ENCODE data around the gene C12orf75.
"Not testable (repeated sequence)": the region's sequence is repeated elsewhere in the genome, so short reads cannot be mapped to it uniquely, and the experiment has no call there.

Gene C12orf75

DNA sequence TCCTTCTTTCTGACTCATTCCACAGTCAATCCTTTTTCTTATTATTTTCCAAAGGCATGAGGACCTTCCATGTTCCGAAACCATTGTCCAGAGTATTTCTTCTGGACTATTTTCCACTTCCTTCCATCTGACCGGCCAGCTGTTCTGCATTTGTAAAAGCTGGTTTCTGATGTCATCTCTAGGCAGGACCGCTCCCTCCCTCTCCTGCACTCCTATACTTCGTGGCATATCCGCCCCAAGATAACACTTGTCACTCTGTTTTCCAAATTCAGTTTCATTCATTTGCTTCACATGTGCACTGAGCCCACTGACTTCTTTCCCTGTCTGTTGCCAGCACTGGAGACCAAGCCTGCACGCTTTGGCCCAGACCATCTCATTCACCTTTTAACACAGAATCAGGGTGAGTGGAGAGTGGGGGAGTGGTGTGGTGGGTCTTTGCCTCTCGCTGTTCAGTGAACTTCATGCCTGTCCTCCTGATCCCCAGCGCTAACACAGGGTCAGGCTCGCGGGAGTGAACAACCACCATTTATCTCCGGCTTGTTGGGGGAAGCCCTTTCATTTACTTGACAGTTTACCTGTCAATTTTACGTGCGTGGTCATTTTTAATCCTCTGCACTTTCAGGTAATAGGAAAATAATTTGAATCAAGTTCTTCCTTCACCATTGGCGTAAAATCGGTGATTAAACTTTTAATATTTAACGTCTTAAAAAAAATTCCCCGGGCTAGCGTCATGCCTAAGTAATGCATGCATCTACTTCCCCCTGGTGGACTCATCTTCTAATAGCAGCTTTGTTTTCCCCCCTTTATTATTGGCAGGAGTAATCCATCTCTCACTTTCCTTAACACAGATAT, 52.5 kb downstream of the C12orf75 start:
- peak; percentile 13 for DNase-seq

DNA sequence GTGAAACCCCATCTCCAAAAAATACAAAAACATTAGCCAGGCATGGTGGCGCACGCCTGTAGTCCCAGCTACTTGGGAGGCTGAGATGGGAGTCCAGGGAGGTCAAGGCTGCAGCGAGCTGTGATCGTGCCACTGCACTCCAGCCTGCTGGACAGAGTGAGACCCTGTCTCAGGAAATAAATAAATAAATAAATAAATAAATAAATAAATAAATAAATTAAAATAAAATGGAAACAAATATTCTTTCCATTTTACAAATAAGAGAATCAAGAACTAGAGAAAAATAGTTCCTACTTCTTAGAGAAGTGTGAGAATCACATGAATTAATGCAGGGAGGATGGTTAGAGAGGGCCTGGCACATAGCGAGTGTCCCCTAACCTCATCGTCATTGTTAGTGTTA, 53.7 kb downstream of the C12orf75 start:
- DNase-seq: no peak

DNA sequence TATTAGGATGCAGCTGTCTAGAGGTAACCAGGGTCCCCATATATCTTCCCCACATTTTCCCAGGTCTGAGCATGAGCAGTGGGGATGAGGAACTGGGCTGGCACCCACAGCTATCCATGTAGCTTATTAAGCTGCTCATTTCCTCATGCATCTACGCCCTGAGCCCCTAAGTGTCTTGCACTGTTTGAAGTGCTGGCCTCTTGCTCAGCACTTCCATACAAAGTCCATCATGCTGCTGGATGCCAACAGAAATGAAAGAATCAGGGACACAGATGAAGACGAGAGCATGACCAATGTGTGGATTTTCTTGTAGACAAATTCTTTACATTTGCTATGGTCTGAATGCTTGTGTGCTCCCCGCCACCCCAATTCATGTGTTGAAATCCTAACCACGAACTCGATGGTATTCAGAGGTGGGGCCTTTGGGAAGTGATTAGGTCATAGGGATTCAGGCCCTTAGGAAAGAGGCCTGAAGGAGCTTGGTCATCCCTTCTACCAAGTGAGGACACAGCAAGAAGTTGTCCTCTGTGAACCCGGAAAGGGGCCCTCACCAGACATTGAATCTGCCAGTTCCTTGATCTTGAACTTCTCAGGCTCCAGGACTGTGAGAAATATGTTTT, 54.5 kb downstream of the C12orf75 start:
- no peak for DNase-seq

DNA sequence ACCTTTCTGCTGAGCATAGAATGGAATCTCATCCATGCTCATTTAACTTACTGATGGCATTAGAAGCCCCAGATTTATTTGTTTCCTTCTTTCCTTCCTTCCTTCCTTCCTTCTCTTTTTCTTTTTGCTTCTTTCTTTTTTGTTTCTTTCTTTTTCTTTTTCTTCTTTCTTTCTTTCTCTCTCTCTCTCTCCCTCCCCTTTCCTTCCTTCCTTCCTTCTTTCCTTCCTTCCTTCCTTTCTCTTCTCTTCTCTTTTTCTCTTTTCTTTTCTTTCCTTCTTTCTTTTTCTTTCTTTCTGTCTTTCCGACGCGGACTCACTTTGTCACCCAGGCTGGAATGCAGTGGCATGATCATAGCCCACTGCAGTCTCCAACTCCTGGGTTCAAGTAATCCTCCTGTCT, 55.9 kb downstream of the C12orf75 start:
- DNase-seq: no peak

DNA sequence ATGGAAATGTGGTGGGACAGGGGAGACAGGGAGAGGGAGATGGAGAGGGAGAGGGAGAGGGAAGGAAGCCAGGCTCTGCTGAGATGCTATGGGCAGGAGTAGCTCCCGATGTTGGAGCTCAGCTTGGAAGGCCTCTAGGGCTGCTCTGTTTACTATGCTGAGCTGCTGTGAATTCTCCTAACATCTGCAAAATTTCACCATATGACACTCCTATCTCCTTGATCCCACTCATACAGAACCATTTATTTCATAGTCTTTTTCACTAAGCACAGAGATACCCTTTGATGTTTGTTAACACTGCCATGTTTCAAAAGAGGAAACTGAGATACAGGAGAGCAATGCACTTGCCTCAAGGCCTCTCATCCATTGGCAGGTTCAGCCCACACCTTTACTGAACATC, 60.7 kb downstream of the C12orf75 start:
- DNase-seq: no peak

DNA sequence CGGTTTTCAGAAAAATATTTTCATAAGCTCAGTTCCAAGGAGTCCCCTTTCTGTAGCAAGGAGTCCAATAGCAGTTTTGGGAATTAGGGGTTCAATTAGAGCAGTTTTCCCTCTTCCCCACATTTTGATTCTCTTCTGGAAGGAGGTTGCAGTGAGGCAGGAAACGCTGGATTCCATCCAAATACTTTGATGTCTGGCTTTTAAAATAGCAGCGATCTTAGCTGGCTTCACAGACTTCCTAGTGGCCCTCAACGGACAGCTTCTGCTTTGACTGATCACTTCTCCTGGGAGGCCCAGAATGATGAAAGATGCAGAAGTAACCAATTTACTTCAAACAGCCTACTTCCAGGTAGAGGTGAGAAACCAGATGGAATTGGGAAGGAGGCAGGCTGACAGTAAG, 63.1 kb downstream of the C12orf75 start:
- no peak for DNase-seq

DNA sequence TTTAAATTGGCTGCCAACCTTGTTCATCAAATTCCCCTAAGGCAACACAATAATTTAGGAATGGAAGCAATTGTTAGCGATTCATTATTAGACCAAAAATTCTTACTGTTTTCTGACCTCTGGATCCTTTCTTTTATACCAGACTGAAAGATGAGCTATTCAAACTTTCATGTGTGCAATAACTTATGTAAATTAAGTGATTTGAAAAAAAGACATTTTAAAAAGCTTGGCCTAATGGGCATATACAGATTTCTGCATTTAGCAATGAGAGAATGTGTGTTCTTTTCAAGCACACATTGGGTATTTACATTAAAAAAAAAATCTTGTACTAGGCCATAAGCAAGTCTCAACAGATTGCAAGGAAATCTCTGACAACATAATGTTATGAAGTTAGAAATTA, 65.5 kb downstream of the C12orf75 start:
- DNase-seq: no peak

DNA sequence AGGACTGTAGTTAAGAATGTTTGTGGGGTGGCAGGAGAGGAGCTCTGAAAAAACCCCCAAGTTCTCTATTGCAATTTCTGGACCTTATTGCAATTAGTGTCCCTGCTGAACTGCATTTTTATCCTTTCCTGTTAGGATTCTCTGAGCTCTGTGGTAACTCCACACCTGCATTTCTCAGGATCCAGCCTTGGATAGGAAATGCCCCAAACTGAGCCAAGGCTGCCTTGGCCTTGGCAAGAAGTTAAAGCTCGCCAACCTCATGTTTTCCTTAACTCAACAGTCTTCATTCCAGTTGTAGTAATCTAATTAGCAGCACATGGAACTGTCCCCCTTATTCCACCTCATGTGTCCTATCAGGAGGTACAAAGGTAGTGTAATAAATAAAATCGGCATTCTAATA, 66.5 kb downstream of the C12orf75 start:
- DNase-seq: no peak

DNA sequence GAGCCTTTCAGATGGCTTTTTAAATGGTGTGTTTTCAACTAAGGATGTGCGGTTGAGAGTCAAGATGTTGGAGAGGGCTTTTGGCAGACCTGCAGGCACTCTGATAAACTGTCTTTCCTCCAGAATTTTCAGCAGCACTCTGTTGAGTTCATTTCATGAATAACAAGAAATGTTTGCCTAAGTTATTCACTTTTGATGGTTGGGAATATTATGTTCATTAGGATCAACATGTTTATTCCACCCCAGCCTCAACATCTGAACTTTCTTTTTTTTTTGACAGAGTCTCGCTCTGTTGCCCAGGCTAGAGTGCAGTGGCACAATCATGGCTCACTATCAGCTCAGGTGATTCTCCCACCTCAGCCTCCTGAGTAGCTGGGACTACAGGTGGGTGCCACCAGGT, 68.4 kb downstream of the C12orf75 start:
- no peak for DNase-seq

DNA sequence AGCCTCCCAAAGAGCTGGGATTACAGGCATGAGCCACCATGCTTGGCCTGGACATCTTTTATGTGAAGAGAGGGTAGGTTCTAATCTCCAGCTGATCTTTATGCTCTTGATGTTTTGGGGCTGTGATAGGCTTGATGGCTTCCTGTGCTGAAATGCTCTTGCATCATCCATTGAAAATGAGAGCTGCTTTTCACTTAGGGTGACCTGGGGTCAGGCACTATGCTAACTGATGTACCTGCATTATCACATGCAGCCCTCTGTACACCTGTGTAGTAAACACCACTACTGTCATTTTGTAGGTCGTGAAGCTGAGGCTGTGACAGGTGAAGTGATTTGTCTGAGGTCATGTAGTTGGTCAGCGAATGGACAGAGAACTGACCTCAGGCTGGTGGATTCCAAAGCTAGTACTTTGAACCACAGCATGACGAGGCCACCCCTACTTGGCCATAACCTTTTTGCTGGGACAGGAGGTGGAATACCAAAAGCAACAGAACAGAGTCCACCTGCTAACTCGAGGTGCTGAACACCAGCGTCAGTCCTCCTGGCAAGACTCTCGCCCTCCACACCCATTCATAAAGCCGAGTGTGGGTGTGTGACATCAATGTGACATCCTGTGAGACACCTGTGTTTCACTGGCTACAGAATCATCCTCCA, 69.1 kb downstream of the C12orf75 start:
- no peak for DNase-seq

DNA sequence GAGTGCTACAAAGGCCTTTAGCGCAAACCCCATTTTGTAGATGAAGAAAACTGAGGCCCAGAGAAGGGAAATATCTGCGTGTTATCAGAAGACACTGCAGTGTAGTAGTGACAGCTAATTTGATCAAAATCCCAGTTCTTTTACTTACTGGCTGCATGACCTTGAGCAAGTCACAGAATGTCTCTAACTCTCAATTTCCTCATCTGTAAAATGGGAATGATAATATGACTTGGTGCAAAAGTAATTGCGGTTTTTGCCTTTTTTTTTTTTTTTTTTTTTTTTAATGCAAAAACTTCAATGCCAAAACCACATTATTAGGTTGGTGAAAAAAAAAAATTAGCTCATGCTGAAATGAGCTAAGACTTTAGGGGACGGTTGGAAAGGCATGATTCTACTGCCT, 69.7 kb downstream of the C12orf75 start:
- DNase-seq: no peak

DNA sequence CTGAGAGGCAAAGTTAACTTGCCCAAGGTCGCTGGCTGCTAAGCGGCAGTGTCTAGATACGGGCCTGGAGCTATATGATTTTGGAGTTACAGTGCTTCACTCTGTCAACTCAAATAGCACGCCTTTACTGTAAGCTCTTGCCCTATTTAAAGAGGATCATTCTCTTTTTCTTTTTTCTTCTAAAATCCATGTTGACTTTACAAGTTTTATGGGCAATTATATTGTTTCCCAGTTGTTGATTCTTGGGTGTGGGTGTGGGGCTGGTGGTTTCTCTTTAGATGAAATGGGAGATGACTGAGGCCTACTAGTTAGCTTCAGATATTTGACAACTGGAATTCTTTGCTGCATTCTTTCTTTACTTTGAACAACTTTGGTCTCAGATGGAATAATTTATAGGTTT, 70.7 kb downstream of the C12orf75 start:
- DNase-seq: no peak

DNA sequence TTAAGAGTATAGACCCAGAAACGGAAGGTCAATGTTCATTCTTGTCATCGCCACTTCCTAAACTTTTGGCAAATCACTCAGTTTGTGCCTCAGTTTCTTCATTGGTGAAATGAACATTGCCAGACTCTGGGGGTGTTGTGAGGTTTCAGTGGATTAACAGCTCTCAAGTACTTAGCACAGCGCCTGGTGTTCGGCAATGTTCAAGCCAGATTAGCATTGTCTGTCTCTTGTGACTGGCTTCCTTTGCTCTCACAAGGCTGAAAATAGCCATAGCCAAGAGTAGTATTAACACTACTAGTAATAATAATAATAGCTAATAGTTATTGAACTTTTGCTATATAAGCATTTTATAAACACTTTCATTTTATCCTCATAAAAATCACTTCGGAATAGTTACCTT, 71.9 kb downstream of the C12orf75 start:
- no peak for DNase-seq

DNA sequence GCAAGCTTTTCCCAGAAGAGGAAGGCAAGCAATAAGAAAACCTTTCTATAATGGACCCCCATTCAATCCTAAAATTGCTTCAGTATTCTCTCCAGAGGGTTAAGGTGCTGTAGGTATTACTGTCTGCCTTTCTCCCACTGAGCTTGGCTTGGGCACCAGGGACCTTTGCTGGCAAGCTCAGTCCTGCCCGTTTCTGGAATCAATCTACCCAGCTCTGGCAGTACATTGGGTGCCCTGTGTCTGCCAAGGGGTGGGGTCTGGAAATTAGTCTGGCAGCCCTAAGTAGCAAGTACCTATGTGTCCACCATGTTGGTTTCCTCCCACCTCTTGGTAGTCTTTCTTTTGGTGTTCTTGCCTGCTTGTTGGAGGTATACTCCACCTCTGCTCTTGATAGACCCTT, 72.6 kb downstream of the C12orf75 start:
- no peak for DNase-seq

DNA sequence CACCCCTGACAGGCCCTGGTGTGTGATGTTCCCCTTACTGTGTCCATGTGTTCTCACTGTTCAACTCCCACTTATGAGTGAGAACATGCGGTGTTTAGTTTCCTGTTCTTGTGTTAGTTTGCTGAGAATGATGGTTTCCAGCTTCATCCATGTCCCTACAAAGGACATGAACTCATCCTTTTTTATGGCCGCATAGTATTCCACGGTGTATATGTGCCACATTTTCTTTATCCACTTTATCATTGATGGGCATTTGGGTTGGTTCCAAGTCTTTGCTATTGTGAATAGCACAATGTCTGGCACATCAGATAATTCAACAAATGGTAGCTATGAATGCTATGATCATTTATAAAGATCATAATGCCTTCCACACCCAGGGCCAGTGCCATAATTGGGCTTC, 73.6 kb downstream of the C12orf75 start:
- DNase-seq: not testable (repeated sequence)

DNA sequence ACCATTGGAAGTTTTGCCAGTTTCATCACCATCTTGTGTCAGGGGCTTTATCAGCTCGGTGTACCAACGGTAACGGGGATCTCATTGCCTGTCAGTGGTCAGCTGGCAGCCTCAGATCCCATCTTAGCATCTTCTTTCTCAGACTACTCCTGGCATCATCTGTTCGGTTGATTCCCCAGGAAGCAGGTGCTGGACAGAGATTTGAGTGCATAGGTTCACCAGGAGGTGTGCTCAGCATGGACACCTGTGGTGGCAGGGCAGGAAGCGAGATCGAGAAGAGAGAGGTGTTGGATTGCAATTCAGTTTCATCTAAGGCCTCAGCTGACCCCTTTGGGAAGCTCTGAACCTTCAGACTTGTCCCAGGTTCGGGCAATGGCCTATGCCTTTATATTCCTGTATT, 76.0 kb downstream of the C12orf75 start:
- no peak for DNase-seq

DNA sequence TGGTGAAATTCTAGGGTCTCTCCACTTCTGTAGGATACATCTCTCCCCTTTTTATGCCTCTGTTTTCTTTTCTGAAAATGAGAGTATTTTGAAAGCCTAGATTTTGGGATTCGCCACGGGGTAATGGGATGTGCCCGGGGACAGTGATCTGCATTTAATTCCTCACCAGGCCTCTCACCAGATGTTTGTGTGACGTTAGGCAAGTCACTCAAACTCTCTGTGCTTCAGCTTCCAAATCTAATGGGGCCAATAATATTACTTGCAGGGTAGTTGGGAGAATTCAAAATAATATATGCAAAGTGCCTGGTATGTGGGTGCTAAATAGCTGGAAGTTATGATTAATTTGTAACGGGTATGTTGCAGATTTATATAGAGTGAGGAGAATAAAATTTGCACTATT, 78.8 kb downstream of the C12orf75 start:
- no peak for DNase-seq

DNA sequence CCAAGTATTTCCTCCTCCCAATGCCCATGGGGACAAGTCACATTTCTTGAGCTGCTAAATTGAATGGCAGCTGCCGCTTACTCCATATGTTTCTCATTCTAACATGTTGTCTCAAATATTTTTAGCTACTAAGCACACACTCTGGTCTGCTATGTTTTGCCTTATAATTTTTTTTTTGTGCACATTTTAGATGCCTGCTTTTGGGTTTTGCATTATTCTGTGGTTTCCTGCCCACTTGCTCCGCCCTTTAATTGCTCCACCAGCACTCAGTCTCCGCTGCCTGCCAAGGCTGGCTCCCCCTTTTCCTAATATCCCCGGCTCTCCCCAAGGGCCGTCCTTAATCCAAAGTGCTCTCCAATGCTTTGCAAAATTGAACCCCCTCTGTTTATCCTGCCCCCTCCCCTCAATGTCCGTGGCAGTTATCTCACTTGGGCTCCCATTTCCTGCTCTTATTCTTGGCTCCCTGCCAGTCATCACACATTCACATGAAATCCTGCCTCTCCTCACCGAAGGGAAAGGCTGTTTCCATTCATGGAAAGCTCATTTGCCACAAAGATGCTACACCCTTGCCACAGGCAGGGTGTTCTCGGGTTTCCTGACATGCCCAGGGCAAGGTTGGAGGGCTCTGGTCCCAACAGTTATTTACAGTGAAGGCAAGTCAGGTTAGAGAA, 79.4 kb downstream of the C12orf75 start:
- peak; percentile 86 for DNase-seq

DNA sequence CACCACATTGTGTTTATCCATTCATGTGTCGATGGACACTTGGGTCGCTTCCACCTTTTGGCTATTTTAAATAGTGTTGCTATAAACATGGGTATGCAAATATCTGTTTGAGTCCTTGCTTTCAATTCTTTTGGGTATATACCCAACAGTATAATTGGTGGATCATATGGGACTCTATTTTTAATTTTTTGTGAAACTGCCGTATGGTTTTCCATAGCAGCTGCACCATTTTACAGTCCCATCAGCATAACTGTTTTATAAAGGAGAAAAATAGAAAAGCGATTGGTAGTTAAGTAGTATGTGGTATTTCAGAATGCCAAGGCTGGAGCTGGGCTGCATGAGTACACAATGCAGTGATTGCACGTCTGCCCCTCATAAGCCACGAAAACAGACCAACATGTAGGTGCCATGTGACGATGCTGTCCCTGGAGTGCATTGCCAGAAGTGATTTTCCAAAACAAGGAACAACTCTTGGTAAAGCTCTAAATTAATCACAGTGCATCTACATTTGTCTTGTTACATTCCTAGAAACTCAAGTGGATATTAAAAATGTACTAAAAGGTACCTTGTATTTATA, 83.5 kb downstream of the C12orf75 start:
- DNase-seq: no peak

DNA sequence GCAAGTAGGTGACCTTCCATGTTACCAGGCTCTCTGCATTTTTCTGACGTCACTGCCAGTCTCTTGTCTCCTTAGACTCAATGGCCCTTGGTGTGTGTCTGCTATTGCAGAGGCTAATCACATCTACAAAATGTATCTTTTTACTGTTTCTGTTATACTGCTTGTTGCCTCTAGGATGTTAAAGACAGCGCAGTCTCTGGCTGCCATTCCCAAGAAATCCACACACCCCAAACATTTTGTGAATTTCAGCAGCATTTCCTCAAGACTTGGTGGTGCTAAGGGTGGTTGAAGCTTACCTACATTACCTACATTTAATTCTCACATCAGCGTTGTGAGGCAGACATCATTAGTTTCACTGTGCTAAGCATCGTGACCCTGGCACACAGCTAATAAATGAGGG, 87.2 kb downstream of the C12orf75 start:
- no peak for DNase-seq

DNA sequence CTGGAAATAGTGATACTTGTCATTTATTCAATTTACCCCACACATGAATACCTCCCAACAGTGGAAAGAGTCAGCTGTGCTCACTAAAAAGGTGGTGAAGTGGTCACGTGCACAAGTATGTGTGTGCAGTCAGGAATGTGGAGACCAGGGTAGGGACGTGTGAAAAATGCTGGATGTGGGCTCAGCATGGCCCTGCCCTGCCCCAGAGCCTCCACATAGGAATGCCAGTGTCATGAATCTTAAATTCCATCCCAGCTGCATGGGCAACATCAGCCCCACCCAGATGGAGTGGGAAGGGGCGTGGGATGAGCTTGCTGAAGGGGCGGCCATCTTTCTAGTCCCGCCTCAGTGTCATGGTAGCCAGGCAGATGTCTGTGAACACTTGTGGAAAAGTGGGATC, 87.7 kb downstream of the C12orf75 start:
- DNase-seq: no peak

DNA sequence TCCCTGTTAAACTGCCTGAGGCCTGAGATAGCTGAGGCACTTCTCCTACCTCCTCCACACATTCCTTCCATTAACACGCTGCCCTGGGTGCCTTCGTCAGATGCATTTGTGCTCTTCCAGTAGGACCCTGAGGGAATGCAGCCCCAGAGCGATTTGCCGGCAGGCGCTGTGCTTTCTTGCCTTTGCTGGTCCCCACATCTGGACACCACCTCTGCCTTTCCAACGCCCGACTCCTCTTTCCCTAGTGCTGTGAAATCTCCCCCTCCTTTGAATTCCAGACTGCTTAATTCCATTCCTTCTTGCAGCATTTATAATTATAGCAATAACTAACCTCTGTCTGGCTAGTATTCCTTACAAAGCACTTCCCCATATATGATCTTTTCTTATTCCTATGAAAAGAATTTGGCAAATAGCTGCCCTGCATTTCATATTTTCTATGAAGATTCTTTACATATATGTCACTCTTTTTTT, 88.4 kb downstream of the C12orf75 start:
- no peak for DNase-seq

DNA sequence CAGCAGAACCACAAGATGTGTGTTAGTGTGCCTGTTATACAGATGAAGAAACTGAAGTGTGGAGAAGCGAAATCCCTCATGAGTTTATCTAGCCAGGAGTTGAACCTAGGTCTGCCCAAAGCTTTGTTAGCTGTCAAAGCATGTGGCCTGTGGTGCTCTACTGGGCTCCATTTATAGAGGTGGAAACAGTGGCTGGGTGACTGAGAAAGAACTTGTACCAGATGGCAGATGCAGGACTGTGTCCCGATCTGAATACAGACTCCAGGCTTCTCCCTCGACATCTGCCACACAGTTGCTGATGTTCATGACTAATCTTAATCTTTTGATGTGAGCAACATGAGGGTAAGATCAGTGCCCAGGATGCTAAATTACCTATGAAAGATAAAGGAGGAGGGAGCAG, 89.1 kb downstream of the C12orf75 start:
- DNase-seq: no peak
